ENCODE results near the gene SAFB2. TPM values are rescaled to one million over a fixed set of nuclear protein-coding genes. Genes with fewer than 3 reads are reported as not detected.

SAFB2 gene
- total RNA-seq, 1 donor from 2014 or later: 48.2 TPM

DNA sequence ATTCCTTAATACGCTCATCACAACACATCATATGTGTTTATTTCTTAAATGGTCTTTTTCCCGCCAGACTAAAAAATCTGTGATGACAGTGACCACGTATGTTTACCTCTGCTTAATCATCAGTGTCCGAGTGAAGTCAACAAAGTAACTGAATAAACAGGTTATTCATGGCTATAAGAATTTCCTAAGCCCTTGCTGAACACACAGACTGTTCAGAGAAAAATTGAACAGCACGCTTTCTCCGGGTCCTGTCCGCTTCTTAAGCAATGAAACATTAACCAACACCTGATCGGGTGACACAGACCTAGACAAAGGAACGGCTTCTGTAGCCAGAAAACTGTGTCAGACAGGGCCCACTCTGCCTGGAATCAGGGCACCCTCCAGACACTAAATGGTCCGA, 14.3 kb downstream of the SAFB2 start:
- Mint-ChIP-seq H3K4me3 (ENCODE audit: unreplicated experiment) (no peak overlapping the region), H3K9me3 (ENCODE audit: low read depth) (no peaks in the 10 kb centered on the region), H3K36me3 (ENCODE audit: low read depth) (peaks cover 44% of the 10 kb centered on the region), H3K27ac (ENCODE audit: unreplicated experiment) (no peak overlapping the region), H3K4me1 (ENCODE audit: low read depth) (no peaks in the 10 kb centered on the region), H3K27me3 (ENCODE audit: low read depth) (no peaks in the 10 kb centered on the region)
- TF ChIP-seq, protein P1, sequence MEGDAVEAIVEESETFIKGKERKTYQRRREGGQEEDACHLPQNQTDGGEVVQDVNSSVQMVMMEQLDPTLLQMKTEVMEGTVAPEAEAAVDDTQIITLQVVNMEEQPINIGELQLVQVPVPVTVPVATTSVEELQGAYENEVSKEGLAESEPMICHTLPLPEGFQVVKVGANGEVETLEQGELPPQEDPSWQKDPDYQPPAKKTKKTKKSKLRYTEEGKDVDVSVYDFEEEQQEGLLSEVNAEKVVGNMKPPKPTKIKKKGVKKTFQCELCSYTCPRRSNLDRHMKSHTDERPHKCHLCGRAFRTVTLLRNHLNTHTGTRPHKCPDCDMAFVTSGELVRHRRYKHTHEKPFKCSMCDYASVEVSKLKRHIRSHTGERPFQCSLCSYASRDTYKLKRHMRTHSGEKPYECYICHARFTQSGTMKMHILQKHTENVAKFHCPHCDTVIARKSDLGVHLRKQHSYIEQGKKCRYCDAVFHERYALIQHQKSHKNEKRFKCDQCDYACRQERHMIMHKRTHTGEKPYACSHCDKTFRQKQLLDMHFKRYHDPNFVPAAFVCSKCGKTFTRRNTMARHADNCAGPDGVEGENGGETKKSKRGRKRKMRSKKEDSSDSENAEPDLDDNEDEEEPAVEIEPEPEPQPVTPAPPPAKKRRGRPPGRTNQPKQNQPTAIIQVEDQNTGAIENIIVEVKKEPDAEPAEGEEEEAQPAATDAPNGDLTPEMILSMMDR (IDR thresholded peaks at IDR 0.05): no peak
- DNase-seq (ENCODE audit: low spot score): no peak

DNA sequence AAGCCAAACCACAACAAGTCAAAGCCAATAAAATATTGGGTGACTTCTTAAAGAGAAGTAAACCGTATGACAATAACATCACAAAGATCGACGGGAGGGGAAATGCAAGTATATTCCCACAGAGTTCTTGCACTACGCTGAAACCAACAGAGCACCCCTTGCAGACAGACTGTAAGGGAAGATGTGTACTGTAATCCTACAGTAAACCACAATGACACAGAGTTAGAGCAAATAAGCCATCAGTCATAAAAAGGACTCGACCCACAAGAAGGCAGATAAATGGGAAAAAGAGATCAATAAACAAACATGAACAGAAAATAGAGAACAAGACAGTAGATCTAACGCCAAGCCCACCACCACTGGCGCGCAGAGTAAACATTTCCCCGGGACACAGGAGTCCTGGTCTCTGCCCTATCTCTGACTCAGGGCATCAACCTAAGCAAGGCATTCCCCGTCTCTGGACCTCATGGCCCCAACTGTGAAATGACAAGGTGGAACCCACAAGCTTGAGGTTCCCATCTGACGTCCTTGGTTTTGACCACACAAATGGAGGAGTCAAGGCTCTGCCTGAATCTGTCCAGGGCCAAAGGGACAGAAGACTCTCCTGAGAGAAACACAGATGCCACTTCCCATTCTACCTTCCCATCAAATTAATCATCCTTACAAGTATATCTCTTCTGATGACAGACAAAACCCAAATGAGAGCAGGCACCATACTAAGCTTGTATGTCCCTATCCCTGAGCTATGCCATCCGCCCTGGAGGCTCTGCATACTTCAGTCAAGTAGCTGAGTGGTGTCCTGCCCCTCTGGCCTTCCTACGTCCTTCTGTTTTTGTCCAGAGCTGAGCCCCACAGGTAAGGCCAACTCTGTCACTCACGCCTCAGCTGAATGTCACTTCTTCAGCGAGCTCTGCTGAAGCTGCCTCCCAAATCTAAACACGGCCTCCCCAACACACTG, 15.0 kb downstream of the SAFB2 start:
- TF ChIP-seq, protein P1 (IDR thresholded peaks at IDR 0.05): no peak
- Mint-ChIP-seq H3K9me3 (ENCODE audit: low read depth) (no peaks in the 10 kb centered on the region), H3K36me3 (ENCODE audit: low read depth) (peaks cover 39% of the 10 kb centered on the region), H3K27me3 (ENCODE audit: low read depth) (no peaks in the 10 kb centered on the region), H3K27ac (ENCODE audit: unreplicated experiment) (no peak overlapping the region), H3K4me3 (ENCODE audit: unreplicated experiment) (no peak overlapping the region), H3K4me1 (ENCODE audit: low read depth) (no peaks in the 10 kb centered on the region)
- DNase-seq (ENCODE audit: low spot score): no peak

DNA sequence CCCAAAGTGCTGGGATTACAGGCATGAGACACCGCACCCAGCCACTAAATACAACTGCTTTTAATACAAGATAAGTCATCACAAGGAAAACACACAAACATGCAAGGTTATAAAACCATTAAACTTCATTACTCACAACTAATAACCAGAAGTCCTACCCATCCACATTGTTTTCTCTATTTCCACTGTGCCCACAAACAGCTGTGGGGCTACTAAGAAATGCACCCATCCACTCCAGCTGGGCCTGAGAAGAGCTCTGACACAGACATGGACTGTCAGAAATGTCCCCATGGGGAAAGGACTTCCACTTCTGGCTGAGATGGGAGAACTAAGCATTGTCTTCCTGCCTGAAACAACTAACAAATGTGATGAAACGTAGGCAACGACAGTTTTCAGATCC, 17.2 kb downstream of the SAFB2 start:
- TF ChIP-seq, protein P1 (IDR thresholded peaks at IDR 0.05): no peak
- Mint-ChIP-seq H3K27ac (ENCODE audit: unreplicated experiment) (no peak overlapping the region), H3K4me3 (ENCODE audit: unreplicated experiment) (no peak overlapping the region), H3K27me3 (ENCODE audit: low read depth) (no peaks in the 10 kb centered on the region), H3K9me3 (ENCODE audit: low read depth) (no peaks in the 10 kb centered on the region), H3K36me3 (ENCODE audit: low read depth) (peaks cover 42% of the 10 kb centered on the region), H3K4me1 (ENCODE audit: low read depth) (no peaks in the 10 kb centered on the region)
- DNase-seq (ENCODE audit: low spot score): no peak

DNA sequence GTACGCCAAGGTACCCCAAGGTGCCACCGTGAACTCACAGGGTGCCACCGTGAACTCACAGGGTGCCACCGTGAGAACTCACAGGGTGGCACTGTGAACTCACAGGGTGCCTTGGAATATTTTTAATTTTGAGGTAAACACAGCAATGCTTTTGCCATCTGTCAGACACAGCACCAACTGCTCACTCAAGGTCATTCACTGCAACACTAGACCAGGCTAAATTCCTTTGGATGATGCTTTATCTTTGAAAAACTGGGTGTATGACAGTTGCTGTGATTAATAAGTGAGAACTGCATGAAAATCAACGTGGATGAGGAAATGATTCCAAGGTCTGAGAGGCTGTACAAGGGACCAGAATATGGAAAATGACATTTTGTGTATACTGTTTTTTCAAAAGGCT, 18.9 kb downstream of the SAFB2 start:
- TF ChIP-seq, protein P1 (IDR thresholded peaks at IDR 0.05): no peak
- Mint-ChIP-seq H3K27me3 (ENCODE audit: low read depth) (no peaks in the 10 kb centered on the region), H3K4me3 (ENCODE audit: unreplicated experiment) (no peak overlapping the region), H3K9me3 (ENCODE audit: low read depth) (no peaks in the 10 kb centered on the region), H3K4me1 (ENCODE audit: low read depth) (no peaks in the 10 kb centered on the region), H3K27ac (ENCODE audit: unreplicated experiment) (no peak overlapping the region), H3K36me3 (ENCODE audit: low read depth) (peaks cover 51% of the 10 kb centered on the region)
- no peak for DNase-seq (ENCODE audit: low spot score)

DNA sequence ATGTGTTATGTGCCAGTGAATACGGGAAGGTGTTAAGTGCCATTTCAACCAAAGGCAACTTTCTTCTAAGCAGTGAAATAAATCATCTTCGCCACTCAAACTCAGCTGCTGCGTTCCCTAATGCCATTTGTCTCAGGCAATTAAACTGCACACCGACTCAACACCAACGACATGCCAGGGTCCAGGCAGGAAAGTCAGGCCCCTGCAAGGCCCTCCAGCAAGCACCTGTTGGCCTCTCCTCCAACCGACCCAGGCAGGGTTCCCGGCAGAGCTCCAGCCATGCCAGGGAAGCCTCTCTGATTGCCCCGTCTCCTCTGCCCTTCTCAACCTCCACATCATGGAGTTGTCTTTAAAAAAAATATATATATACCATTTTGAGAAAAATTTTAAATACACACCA, 21.8 kb downstream of the SAFB2 start:
- no peak overlapping the region for H3K27ac Mint-ChIP-seq (ENCODE audit: unreplicated experiment)

More for the DNA sequence above, 21.8 kb downstream of the SAFB2 start:
- H3K4me3 Mint-ChIP-seq (ENCODE audit: unreplicated experiment): no peak overlapping the region
- H3K9me3 Mint-ChIP-seq (ENCODE audit: low read depth): no peaks in the 10 kb centered on the region
- no peaks in the 10 kb centered on the region for H3K4me1 Mint-ChIP-seq (ENCODE audit: low read depth)
- no peaks in the 10 kb centered on the region for H3K27me3 Mint-ChIP-seq (ENCODE audit: low read depth)
- TF ChIP-seq, protein P1 (IDR thresholded peaks at IDR 0.05): no peak
- no peak for DNase-seq (ENCODE audit: low spot score)
- H3K36me3 Mint-ChIP-seq (ENCODE audit: low read depth): peaks cover 43% of the 10 kb centered on the region

Measured in chondrocyte (in vitro differentiated cells).